22Rv1 (cell line): Measurements from ENCODE around the gene WDR83.
A peak's percentile ranks its signal among the peaks of the same experiment; 100 is the strongest.

Experiments
- H3K27ac ChIP-seq: fragments of 450-650 bp; 2 replicates; pipeline ENCODE4 v1.5.1; 2017
- ZFX ChIP-seq: fragments of 450-650 bp; IDR thresholded peaks from 2 replicates; pipeline ENCODE4 v1.6.1; 2017; ENCODE audit warnings: antibody characterized with exemption, borderline replicate concordance
- TF ChIP-seq, protein P1 (sequence below): fragments of 450-650 bp; IDR thresholded peaks from 2 replicates; pipeline ENCODE4 v1.5.1; 2017; ENCODE audit warnings: mild to moderate bottlenecking

The WDR83 gene

DNA sequence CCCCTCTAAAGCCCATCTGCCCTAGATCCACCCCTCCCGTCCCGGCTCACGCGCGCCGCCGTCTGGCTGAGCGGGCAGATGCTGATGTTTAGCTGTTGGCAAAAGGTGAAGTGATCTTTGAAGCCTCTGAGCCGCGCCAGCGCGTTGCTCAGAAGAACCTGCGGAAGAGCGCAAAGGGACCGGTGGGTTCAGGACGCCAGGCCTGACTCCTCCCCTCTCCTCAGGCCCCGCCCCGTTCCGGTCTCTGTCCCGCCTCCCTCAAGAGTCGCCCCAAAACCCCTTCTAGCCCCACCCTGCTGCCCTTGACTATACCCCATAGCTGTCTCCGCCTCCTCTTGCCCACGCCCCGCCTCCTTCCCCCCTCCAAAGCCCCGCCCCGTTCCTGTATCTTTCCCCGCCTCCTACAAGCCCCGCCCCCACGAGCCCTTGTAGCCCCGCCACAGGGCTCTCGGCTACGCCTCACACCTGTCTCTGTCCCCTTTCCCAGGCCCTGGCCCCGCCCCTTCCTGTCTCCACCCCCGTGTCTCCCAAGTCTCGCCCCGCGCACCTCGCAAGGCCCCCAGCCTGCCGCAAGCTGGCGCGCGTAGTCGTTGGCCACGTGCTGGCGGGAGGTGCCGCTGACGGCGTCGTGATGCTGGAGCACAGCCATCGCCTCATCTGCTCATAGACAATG, 9.6 kb upstream of the WDR83 start:
- H3K27ac ChIP-seq = no peak overlapping the region
- TF ChIP-seq, protein P1, sequence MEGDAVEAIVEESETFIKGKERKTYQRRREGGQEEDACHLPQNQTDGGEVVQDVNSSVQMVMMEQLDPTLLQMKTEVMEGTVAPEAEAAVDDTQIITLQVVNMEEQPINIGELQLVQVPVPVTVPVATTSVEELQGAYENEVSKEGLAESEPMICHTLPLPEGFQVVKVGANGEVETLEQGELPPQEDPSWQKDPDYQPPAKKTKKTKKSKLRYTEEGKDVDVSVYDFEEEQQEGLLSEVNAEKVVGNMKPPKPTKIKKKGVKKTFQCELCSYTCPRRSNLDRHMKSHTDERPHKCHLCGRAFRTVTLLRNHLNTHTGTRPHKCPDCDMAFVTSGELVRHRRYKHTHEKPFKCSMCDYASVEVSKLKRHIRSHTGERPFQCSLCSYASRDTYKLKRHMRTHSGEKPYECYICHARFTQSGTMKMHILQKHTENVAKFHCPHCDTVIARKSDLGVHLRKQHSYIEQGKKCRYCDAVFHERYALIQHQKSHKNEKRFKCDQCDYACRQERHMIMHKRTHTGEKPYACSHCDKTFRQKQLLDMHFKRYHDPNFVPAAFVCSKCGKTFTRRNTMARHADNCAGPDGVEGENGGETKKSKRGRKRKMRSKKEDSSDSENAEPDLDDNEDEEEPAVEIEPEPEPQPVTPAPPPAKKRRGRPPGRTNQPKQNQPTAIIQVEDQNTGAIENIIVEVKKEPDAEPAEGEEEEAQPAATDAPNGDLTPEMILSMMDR = no peak
- TF ChIP-seq ZFX = no peak

DNA sequence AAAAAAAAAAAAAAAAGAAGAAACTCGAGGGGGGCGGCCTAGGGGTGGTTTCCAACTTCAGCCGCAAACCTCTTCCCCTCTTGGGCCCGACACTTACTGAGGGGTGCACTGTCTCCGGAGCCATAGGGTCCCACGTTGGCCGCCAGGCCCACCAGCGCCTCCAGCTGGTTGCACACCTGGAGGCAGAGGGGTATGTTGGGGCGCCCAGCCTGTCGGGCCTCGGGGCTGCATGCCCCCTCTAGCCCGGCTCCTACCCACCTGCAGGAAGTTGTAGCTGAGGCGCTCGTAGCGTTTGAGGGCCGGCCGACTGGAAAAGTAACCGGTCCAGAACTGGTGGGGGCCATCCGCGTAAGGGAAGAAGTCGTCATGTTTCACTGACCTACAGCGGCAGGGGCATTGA, 8.6 kb upstream of the WDR83 start:
- no peak for TF ChIP-seq ZFX
- TF ChIP-seq, protein P1 = 0 out of 2 replicates have a peak, but pooled peaks have one; percentile 12
- no peak overlapping the region for H3K27ac ChIP-seq

- TF ChIP-seq, protein P1 = no peak
- no peak for TF ChIP-seq ZFX
- H3K27ac ChIP-seq = no peak overlapping the region
Observed at GRCh38 chr19:12660980-12661379, 5.6 kb upstream of the WDR83 start.

GRCh38 chr19:12664406-12665280, 2.0 kb upstream of the WDR83 start:
- TF ChIP-seq ZFX = no peak
- TF ChIP-seq, protein P1 = no peak
- H3K27ac ChIP-seq = peak overlapping the region; percentile 38; the same call in 1 of the 2 replicates

DNA sequence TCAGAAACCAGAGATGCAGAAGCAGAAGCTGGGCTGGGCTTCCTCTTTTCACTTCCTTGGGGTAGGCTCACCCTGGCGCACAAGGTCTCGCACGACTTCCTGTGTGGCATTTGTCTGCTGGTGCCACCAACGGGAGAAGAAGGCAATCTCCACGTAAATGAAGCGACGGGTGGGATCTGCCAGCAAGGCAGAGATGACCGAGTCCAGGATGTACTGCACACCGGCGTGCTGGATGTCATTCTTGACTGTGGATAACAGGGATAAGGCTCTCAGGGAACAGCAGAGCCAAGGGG, 1.4 kb upstream of the WDR83 start:
- TF ChIP-seq ZFX = no peak
- TF ChIP-seq, protein P1 = no peak
- H3K27ac ChIP-seq = no peak overlapping the region

DNA sequence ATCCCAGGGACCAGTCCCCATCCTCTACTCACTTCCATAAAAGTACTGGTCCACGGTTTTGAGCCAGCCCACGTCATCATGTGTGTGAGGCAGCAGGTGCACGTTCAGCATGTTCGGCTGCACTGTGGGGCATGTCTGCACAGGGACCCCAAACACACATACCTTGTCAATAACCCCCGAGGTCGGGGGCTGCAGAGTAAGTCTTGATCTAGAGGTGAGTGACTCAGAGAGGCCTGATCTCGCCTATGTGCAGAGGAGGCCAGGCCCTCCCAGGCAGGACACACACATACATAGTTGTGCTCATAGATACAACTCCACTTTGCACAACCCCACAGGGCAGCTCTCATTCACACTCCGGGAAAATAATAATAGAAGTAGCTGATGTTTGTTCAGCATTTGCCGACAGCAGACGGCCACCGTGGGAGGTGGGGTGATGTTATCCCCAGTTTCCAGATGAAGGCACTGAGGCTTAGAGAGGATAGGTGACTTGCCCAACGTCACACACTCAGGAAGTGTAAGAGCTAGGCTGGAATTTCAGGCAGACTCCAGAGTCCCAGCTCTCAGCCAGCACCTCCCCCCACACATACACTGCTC, 839 bp upstream of the WDR83 start:
- peak overlapping the region; percentile 90 for H3K27ac ChIP-seq
- no peak for TF ChIP-seq ZFX
- TF ChIP-seq, protein P1 = no peak
